OCI-LY7 (cell line): Measurements from ENCODE around the gene TBC1D4.

ENCODE experiments used
- CTCF ChIP-seq: fragments of 200-600 bp; sonication (generic); conservative IDR thresholded peaks from 2 replicates; pipeline ENCODE4 v1.5.1; 2014; ENCODE audit warnings: mild to moderate bottlenecking, antibody characterized with exemption, low read length, moderate library complexity, mixed read lengths
- EZH2phosphoT487 ChIP-seq: fragments of 200-600 bp; sonication (generic); IDR thresholded peaks from 2 replicates; pipeline ENCODE4 v1.6.1; 2018; ENCODE audit warnings: low read depth, borderline replicate concordance, mild to moderate bottlenecking, mixed run types, antibody characterized with exemption, low read length, moderate library complexity, mixed read lengths

- TF ChIP-seq CTCF (no peak), EZH2phosphoT487 (no peak)
Observed at GRCh38 chr13:75422028-75422427, 59.9 kb downstream of the TBC1D4 start.
